HG03442 (cell line): ENCODE results near the gene KYAT1.

Source experiments
- ATAC-seq: cut with Tn5 transposase; IDR thresholded peaks from one replicate; pipeline ENCODE4 v1.9.1; 2021; ENCODE audit warnings: mild to moderate bottlenecking, moderate library complexity; ENCODE audit not compliant: unreplicated experiment

KYAT1 gene

DNA sequence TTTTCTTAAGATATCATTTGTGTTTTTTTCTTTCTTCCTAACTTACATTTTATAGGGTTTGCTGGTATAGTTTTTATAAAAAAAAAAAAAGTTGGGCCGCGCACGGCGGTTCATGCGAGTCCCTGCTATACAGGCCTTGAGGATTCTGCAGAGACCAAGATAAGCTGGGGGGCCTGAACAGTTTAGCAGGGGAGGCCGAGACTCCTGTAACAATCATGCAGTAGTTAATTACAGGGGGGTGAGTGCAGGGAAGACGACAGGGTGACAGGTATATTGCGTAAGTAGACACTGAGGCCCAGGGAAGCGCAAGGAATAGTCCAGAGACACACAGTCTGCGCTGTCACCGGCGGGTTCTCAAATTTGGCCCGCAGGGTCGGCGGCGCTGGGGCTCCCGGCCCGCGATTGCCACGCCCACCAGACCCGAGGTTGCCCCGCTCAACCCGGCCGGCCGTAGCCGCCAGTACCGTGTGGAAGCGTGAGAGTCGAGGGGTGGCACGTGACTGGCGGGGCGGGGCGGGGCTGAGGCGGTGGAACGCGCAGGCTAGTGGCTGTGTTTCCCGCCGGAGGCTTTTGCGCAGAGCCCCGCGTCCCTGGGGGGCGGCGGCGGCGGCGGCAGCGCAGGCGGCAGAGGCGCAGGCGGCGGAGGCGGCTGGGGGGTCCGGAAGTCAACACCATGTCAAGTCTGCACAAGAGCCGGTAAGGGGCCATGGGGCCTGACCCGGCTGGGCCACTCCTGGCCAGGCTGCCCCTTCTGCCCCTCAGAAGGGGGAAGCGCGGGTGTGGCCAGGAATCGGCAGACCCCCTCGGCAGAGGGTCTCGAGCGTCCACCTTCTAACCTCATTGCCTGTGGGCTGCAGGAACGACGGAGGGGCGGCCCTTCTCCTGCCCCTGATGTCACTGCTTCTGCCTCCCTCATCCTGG, 94.8 kb downstream of the KYAT1 start, which contains the start of gene TBC1D13:
TSS of gene TBC1D13 (plus strand) at position 573 of the 921 bp plus-strand sequence. CDS start at position 674, 101 bp downstream.
- peak; percentile 80 for ATAC-seq

DNA sequence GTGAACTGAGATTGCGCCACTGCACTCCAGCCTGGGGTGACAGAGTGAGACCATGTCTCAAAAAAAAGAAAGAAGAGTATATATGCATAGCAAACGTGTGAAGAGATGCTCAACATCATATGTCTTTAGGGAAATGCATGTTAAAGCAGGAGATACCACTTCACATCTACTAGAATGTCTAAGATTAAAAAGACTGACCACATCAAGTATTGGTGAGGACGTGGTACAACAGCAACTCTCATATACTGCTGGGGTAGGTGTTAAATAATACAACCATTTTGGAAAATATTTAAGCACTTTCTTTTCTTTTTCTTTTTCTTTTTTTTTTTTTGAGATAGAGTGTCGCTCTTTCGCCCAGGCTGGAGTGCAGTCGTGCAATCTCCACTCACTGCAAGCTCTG, 96.3 kb downstream of the KYAT1 start:
- no peak for ATAC-seq
